Astrocyte of the spinal cord (primary cell): Measurements from ENCODE around the gene CEP164.

Experiments used
- DNase-seq: peaks from one replicate; pipeline ENCODE4 v3.0.0; 2011; ENCODE audit warnings: low read depth, low spot score
- H3K4me3 ChIP-seq: 2 replicates; pipeline ENCODE4 v1.5.1; 2011; ENCODE audit warnings: low read depth, mild to moderate bottlenecking, low read length, moderate library complexity
- in situ Hi-C: cut with HindIII; loops from 2 replicates; pipeline ENCODE4 v1.10.0; 2017; ENCODE audit warnings: low sequenced_read_pairs
- TF ChIP-seq, protein P1 (sequence below): IDR thresholded peaks from 2 replicates; pipeline ENCODE4 v1.5.1; 2012; ENCODE audit warnings: low read depth, mild to moderate bottlenecking, low read length, inconsistent platforms

The CEP164 gene

DNA sequence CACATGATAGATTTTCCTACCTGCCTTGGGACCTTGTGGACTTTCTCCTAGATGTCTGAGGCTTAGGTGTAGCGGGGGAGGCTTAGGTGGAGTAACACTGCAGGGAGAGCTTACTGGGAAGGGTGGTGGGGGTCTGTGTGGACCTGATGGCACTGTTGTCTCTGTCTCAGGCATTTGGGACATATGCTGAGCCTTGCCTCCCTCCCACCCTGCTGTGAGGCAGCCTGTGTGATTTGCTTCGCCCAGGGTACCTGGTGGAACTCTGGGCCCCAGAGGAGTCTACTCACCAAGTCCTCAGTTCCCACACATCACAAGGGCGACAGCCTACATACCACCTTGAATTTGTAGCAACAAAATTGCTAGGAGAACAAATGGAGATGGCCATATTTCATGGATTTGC lies 80.7 kb downstream of the CEP164 start:
- TF ChIP-seq, protein P1, sequence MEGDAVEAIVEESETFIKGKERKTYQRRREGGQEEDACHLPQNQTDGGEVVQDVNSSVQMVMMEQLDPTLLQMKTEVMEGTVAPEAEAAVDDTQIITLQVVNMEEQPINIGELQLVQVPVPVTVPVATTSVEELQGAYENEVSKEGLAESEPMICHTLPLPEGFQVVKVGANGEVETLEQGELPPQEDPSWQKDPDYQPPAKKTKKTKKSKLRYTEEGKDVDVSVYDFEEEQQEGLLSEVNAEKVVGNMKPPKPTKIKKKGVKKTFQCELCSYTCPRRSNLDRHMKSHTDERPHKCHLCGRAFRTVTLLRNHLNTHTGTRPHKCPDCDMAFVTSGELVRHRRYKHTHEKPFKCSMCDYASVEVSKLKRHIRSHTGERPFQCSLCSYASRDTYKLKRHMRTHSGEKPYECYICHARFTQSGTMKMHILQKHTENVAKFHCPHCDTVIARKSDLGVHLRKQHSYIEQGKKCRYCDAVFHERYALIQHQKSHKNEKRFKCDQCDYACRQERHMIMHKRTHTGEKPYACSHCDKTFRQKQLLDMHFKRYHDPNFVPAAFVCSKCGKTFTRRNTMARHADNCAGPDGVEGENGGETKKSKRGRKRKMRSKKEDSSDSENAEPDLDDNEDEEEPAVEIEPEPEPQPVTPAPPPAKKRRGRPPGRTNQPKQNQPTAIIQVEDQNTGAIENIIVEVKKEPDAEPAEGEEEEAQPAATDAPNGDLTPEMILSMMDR: no peak
- DNase-seq: no peak
- no peak overlapping the region for H3K4me3 ChIP-seq
- in situ Hi-C loops: no loop called here

DNA sequence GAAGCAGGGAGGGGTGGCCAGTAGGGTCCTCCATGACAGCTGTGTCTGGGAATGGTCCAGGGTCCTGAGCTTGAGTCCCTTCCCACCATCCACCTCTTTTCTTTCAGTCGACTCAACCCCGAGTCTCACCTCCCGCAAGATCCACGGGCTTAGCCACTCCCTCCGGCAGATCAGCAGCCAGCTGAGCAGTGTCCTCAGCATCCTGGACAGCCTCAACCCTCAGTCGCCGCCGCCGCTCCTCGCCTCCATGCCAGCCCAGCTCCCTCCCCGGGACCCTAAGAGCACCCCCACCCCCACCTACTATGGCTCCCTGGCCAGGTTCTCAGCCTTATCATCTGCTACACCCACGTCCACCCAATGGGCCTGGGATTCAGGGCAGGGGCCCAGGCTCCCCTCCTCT lies 81.9 kb downstream of the CEP164 start:
- in situ Hi-C loops: no loop called here
- TF ChIP-seq, protein P1: no peak
- H3K4me3 ChIP-seq: no peak overlapping the region
- DNase-seq: no peak

GRCh38 chr11:117410238-117410637 lies 82.6 kb downstream of the CEP164 start:
- no peak for DNase-seq
- TF ChIP-seq, protein P1: no peak
- in situ Hi-C loops: no loop called here
- H3K4me3 ChIP-seq: no peak overlapping the region

GRCh38 chr11:117410861-117411710 lies 83.4 kb downstream of the CEP164 start:
- TF ChIP-seq, protein P1: no peak
- in situ Hi-C loops: no loop called here

GRCh38 chr11:117411736-117412135 lies 84.1 kb downstream of the CEP164 start:
- in situ Hi-C loops: no loop called here
- TF ChIP-seq, protein P1: no peak
- no peak for DNase-seq
- no peak overlapping the region for H3K4me3 ChIP-seq

More at GRCh38 chr11:117410861-117411710, 83.4 kb downstream of the CEP164 start:
- no peak overlapping the region for H3K4me3 ChIP-seq
- no peak for DNase-seq

DNA sequence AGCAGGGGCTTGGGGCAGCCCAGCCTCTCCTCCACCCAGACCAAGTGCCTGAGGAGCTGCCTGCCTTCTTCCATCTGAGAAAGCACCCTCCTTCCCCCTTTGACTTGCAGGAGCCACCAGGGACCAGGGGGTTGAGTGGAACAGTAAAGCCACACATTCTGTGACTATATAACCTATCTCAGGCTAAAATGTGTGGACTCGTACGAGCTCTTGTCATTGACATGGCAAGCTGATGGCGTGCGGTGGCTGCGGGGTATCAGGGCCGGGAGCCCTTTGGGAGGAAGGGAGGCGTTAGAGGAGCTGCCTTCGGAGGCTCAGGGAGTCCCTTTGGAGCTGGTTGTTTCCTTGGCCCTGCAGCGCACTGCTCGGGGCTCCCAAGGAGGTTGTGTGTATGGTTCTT lies 84.5 kb downstream of the CEP164 start:
- no peak for DNase-seq
- H3K4me3 ChIP-seq: no peak overlapping the region
- in situ Hi-C loops: no loop called here
- TF ChIP-seq, protein P1: no peak
